Stimulated activated CD4-positive, alpha-beta T cell treated with anti-CD3 and anti-CD28 coated beads, Interleukin-2, amount 100 ng/mL, for 4 hours (primary cell): ENCODE results near the gene KLHDC8B.

ENCODE experiments used
- DNase-seq: peaks from one replicate; pipeline ENCODE4 v3.0.0-alpha.2; 2020; ENCODE audit warnings: low read depth

KLHDC8B gene

GRCh38 chr3:49158792-49159191 is 12.6 kb upstream of the KLHDC8B start:
- no peak for DNase-seq

DNA sequence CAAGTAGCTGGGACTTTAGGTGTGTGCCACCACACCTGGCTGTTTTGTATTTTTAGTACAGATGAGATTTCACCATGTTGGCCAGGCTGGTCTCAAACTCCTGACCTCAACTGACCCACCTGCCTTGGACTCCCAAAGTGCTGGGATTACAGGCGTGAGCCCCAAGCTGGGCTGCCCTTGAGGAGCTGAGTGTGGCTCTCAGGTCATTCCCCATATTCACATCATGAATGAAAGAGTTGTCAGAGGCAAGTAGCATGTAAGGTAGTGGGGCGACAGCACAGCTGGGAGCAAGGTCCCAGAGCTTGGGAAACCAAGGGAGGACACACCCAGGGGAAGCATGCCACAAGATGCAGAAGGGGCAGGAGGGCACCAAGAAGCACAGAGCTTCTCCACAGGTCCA is 10.2 kb upstream of the KLHDC8B start:
- no peak for DNase-seq

GRCh38 chr3:49161808-49162530 is 9.4 kb upstream of the KLHDC8B start:
- DNase-seq = no peak

DNA sequence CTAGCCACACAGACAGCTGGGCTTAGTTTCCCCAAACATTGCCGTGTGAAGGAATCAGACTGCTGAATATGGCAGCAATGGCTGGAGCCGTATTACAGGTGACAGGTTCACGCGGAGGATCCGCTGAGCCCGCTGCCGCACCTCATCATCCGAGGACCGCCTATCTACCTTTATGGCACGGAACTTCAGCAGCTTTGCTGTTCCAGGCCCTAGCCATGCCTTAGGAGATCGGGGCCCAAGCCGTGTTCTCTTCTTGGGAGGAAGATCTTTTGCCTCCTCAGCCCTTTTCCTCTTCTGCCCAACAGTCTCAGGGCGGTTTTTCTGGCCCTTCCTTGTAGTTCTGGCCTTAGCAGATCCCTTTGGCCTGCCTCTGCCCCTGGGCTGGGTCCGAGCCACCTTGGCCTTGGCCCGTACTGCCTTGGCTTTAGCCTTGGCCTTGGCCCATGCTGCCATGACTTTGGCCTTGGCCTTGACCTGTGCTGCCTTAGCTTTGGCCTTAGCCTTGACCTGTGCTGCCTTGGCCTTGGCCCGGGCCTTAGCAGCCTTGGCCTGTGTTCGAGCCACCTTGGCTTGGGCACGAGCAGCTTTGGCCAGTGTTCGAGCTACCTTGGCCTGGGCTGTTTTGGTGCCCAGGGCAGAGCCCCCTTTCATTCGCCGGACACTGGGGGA is 8.5 kb upstream of the KLHDC8B start:
- DNase-seq = no peak

DNA sequence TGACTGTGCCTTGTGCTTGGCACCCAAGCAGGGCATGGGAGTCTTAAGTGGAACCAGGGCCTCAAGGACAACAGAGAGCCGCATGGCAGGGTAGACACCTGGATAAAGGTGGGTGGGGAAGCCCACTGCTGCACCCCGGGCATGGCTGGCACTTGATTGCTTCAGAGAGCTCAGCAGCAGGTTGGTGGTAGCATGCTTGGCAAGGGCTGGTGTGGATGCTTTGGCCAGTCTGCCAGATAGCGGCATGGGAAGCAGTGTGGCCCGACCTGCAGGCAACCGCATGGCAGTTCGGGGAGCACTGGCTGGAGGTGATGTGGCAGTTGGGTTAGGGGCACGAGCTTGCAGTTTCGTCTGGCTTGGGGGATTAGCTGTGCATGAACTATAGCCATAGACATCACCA is 7.8 kb upstream of the KLHDC8B start:
- no peak for DNase-seq

- no peak for DNase-seq
These were observed 6.2 kb upstream of the KLHDC8B start for GRCh38 chr3:49164983-49165720.

GRCh38 chr3:49165771-49166751 is 5.3 kb upstream of the KLHDC8B start, which contains the start of gene CCDC71:
CCDC71 (minus strand) TSS chr3:49166331; CDS start chr3:49164208, 2,123 bp downstream.
- DNase-seq = peak; percentile 69

DNA sequence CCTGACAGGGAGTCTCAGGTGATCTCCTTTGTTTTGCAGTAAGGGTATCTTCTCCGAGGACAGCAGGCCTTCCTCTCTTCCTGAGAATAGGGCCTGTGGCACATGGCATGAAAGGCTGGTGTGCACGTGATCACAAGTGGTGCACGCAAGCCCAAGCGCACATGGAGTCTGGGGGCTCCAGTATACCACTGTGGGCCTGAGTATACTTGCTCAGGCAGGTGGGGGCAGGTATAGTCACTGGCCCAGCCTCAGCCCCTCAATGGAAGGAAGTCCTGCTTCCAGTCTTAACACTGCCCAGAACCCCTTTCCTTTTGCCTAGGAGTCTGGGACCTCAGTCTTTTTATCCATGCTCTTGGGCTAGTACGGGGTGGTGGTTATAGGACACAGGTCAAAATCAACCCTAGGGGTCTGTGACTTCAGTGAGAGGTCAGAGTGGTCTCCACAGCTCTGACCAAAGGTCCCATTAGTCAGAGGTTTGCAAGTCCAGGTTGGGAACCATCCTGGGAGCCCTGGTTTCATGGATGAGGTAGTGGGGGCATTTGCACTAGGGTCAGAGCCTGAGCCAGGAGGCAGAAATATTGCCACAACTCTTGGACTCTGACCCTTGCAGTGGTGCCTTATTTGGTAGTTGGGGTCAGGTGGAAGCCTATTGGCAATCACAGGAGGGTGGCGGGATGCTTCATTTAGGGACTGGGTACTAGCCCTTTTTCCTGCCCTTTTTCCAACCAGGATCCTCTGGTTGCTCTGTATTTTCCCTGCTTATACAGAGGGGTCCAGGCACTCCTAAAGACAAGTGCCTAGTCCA is 4.4 kb upstream of the KLHDC8B start:
- DNase-seq = no peak

DNA sequence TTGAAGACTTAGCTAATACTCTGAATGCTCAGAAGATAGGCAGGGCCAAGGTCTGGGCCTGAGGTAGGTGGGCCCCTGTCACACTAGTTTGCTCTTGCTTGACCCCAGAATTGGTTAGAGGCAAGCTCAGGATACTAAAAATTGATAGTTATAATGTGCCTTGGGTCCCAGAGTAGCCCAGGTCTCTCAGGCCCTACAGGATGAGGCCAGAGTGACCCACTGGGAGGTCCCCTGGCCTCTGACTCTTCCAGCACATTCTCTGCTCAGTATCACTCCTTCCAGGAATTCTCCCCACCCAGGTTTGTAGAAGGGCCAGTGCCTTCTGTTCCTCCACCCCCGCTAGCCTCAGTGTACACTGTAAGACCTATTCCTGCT is 667 bp upstream of the KLHDC8B start:
- no peak for DNase-seq

- DNase-seq = no peak
These were observed 540 bp downstream of the KLHDC8B start for GRCh38 chr3:49171775-49172500.

DNA sequence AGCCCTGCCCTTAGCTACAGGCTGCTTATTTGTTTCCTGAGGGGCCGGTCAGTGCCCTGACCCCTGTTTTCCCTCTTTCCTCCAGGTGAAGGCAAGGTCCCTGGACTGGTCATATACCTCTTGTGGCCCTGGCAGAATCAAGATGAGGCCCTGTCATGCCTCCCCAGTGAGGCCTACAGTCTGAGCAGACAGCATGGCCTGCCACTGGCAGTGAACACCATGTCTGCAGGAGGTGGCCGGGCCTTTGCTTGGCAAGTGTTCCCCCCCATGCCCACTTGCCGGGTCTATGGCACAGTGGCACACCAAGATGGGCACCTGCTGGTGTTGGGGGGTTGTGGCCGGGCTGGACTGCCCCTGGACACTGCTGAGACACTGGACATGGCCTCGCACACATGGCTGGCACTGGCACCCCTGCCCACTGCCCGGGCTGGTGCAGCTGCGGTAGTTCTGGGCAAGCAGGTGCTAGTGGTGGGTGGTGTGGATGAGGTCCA is 1.2 kb downstream of the KLHDC8B start:
- no peak for DNase-seq

DNA sequence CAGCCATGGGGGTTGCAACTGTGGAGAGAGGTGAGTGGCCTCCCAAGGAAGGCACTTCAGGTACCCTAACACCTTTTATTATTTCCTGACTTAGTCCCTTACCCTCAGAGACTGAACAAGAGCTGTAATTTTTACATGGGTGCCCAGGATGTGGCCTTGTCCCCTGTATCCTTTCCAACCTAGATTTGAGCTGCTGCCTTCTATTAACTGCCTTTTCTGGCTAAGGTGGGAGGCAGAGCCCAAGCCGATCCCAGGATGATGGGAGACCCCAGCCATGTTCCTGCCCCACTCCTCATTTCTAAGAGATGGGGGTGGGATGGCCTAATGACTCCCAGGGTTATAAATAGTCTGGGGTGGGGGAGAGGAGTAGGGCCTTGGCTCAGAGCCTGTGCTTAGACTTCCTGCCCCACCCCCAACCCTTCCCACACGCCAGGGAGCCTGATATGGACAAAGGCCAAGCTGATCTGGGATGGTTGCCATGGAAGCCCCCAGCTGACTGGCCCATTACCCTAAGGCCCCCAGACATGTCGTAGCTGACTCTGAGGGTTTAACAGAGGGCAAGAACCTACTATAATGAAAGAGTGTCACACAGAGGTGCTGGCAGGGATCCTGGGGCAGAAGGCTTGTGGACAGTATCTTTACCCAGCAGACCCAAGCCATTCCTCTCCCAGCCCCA is 1.9 kb downstream of the KLHDC8B start:
- no peak for DNase-seq

- no peak for DNase-seq
These were observed 2.4 kb downstream of the KLHDC8B start for GRCh38 chr3:49173792-49174170.

- DNase-seq = no peak
These were observed 3.1 kb downstream of the KLHDC8B start for GRCh38 chr3:49174397-49174985.

DNA sequence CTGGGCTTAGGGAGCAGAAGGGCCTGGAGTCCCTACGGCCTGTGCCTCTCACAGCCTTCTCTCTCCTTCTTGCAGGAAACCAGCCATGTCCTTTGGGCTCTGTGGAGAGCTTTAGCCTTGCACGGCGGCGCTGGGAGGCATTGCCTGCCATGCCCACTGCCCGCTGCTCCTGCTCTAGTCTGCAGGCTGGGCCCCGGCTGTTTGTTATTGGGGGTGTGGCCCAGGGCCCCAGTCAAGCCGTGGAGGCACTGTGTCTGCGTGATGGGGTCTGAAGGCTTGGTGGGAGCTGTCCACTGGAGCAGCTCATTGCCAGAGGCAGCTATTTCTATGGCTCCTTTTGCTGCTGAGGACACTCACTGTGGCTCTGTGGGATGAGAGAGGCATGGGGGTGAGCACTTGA is 4.1 kb downstream of the KLHDC8B start:
- DNase-seq = no peak

- no peak for DNase-seq
These were observed 5.7 kb downstream of the KLHDC8B start for GRCh38 chr3:49177073-49177472.

- DNase-seq = no peak
These were observed 8.7 kb downstream of the KLHDC8B start for GRCh38 chr3:49180116-49180515.

DNA sequence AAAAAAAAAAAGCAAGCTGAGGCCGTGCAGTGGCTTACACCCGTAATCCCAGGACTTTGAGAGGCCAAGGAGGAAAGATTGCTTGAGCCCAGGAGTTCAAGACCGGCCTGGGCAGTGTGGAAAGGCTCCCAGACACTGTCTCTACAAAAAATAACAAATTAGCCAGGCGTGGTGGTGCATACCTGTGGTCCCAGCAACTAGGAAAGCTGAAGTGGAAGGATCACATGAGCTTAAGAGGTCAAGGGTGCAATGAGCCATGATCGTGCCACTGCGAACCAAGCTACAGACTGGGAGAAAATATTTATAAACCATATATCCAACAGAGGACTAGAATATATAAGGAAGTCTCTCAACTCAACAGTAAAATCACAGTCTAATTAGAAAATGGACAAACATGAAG is 10.0 kb downstream of the KLHDC8B start:
- no peak for DNase-seq

- no peak for DNase-seq
These were observed 11.3 kb downstream of the KLHDC8B start for GRCh38 chr3:49182682-49183081.
